HUES48 (cell line): ENCODE measurements around the gene CARD10.

Source experiments
- H3K27ac ChIP-seq: one replicate; pipeline ENCODE4 v1.7.0; 2013; ENCODE audit warnings: low read depth, low read length, inconsistent platforms
- H3K27me3 ChIP-seq: 2 replicates; pipeline ENCODE4 v1.6.1; 2013; ENCODE audit warnings: mild to moderate bottlenecking, low read length; ENCODE audit not compliant: control insufficient read depth, insufficient read depth
- H3K36me3 ChIP-seq: 2 replicates; pipeline ENCODE4 v1.6.1; 2013; ENCODE audit warnings: low read length; ENCODE audit not compliant: control insufficient read depth, insufficient read depth
- H3K4me1 ChIP-seq: 2 replicates; pipeline ENCODE4 v1.6.1; 2013; ENCODE audit warnings: mild to moderate bottlenecking, low read length; ENCODE audit not compliant: control insufficient read depth, insufficient read depth
- H3K4me3 ChIP-seq: 2 replicates; pipeline ENCODE4 v1.5.1; 2013; ENCODE audit warnings: mild to moderate bottlenecking, low read depth, low read length
- H3K9ac ChIP-seq: 2 replicates; pipeline ENCODE4 v1.6.1; 2013; ENCODE audit warnings: mild to moderate bottlenecking, low read depth, low read length, moderate library complexity
- H3K9me3 ChIP-seq: 2 replicates; pipeline ENCODE4 v1.6.1; 2013; ENCODE audit warnings: low read length; ENCODE audit not compliant: control insufficient read depth, insufficient read depth

Gene CARD10

GRCh38 chr22:37443086-37443485, 76.1 kb downstream of the CARD10 start:
- H3K27ac ChIP-seq = no peak overlapping the region
- no peak overlapping the region for H3K9ac ChIP-seq
- no peaks in the 10 kb centered on the region for H3K36me3 ChIP-seq
- H3K9me3 ChIP-seq = peaks cover 6% of the 10 kb centered on the region; the same call in 1 of the 2 replicates
- no peak overlapping the region for H3K4me3 ChIP-seq
- no peaks in the 10 kb centered on the region for H3K27me3 ChIP-seq
- no peaks in the 10 kb centered on the region for H3K4me1 ChIP-seq

GRCh38 chr22:37442537-37442936, 76.7 kb downstream of the CARD10 start:
- no peak overlapping the region for H3K27ac ChIP-seq
- H3K4me3 ChIP-seq = no peak overlapping the region
- H3K36me3 ChIP-seq = no peaks in the 10 kb centered on the region

GRCh38 chr22:37442135-37442534, 77.1 kb downstream of the CARD10 start:
- Histone ChIP-seq H3K27ac (no peak overlapping the region), H3K4me1 (no peaks in the 10 kb centered on the region), H3K27me3 (no peaks in the 10 kb centered on the region), H3K9me3 (peaks cover 6% of the 10 kb centered on the region; the same call in 1 of the 2 replicates), H3K4me3 (no peak overlapping the region), H3K36me3 (no peaks in the 10 kb centered on the region), H3K9ac (no peak overlapping the region)

More at GRCh38 chr22:37442537-37442936, 76.7 kb downstream of the CARD10 start:
- Histone ChIP-seq H3K9ac (no peak overlapping the region), H3K9me3 (peaks cover 6% of the 10 kb centered on the region; the same call in 1 of the 2 replicates), H3K4me1 (no peaks in the 10 kb centered on the region), H3K27me3 (no peaks in the 10 kb centered on the region)

DNA sequence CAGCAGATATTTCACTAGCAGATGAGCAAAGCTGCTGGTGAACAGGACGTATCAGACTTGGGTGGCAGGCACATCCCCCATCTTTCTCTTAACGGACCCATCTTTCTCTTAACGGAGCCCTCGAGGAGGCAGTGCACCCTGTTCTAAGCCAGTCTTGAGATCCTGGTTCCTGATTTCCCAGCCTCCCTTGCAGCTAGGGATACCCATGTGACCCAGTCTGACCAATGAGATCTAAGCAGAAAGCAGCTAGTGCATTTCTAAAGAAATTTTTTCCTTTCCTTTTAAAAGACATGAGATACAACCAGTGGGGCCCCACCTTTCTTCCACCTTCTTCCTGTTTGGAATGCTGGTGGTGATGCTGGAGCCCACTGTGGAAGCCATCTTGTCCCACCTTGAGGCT, 78.3 kb downstream of the CARD10 start:
- Histone ChIP-seq H3K27ac (no peak overlapping the region), H3K4me1 (no peaks in the 10 kb centered on the region)

More for the DNA sequence above, 78.3 kb downstream of the CARD10 start:
- Histone ChIP-seq H3K36me3 (no peaks in the 10 kb centered on the region), H3K9ac (no peak overlapping the region), H3K4me3 (no peak overlapping the region), H3K27me3 (no peaks in the 10 kb centered on the region), H3K9me3 (peaks cover 6% of the 10 kb centered on the region; the same call in 1 of the 2 replicates)
